Measurements from ENCODE around the gene TAB2. TPM values are rescaled to one million over a fixed set of nuclear protein-coding genes. Genes with fewer than 3 reads are reported as not detected.

TAB2 gene
- total and polyA plus RNA-seq, 2 experiments from 2014 or later = 19.8 to 59.2 TPM

DNA sequence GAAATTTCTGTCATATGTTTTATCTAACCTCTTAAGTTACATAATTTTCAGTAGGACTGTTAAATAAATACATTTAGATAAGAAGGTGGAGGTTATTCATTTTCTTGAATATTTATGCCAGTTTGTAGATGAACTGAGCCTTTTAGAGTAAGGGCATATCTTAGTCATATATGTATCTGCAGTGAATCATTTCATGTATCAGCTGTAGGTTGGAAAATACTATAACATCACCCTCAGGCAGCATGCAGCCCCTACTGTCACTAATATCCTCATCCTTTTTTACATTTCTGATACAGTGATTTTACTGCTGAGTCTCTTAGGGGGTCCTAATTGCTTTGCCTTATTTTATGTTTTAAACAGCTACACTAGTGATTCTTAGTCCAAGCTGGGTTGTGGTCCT lies 63.0 kb downstream of the TAB2 start (continued):
- TF ChIP-seq REST (IDR thresholded peaks at IDR 0.05; ENCODE audit: unreplicated experiment) (no peak), ZNF114 (CRISPR knock-in tag; IDR thresholded peaks at IDR 0.05) (no peak), NANOG (IDR thresholded peaks at IDR 0.05; ENCODE audit: borderline replicate concordance) (no peak), JUNB (IDR thresholded peaks at IDR 0.05; ENCODE audit: unreplicated experiment) (no peak), CREB1 (CRISPR knock-in tag; IDR thresholded peaks at IDR 0.05; ENCODE audit: low read depth) (no peak)

DNA sequence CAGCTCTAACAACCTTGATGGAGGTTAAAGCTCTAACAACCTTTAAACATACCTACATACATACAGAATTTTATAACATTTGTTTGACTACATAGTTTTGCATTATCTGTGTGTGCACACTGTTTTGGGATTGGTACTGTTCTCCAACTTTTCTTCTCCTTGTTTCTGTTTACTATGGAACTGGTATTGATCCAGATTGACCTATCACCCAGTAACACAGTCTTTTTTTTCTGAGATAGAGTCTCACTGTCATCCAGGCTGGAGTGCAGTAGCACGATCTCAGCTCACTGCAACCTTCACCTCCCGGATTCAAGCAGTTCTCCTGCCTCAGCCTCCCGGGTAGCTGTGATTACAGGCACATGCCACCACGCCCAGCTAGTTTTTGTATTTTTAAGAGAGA lies 65.9 kb downstream of the TAB2 start:
- Histone ChIP-seq H4K20me1 (replicated peaks; ENCODE audit: insufficient read depth) (peaks cover 13% of the 10 kb centered on the region; the same call in 1 of the 2 replicates), H3K4me2 (no peak overlapping the region), H3K4me3 (no peak overlapping the region), H3K27me3 (ENCODE audit: insufficient read depth) (no peaks in the 10 kb centered on the region), H3F3A (replicated peaks; ENCODE audit: low read depth) (no peaks in the 10 kb centered on the region), H3K4me1 (ENCODE audit: insufficient read depth) (no peaks in the 10 kb centered on the region), H3K36me3 (ENCODE audit: insufficient read depth) (peaks cover 13% of the 10 kb centered on the region; the same call in 1 of the 2 replicates), H3K9me2 (ENCODE audit: insufficient read depth) (no peaks in the 10 kb centered on the region), H3K79me2 (replicated peaks; ENCODE audit: insufficient read depth) (peaks cover 24% of the 10 kb centered on the region), H2AFZ (no peak overlapping the region), H3K27ac (ENCODE audit: low read depth) (no peak overlapping the region)
- DNase-seq (ENCODE audit: low spot score) (no peak), ATAC-seq (no peak)
- no peaks in the 10 kb centered on the region for H3K9me3 Mint-ChIP-seq
- H3K4me3 Mint-ChIP-seq = no peak overlapping the region
- H3K36me3 Mint-ChIP-seq (ENCODE audit: low read depth) = peaks cover 28% of the 10 kb centered on the region
- peaks cover 7% of the 10 kb centered on the region; the same call in 2 of the 3 replicates for H3K4me1 Mint-ChIP-seq
- no peaks in the 10 kb centered on the region for H3K27me3 Mint-ChIP-seq (ENCODE audit: insufficient read depth, low read depth, poor library complexity)
- H3K27ac Mint-ChIP-seq = no peak overlapping the region
- no peak for TF ChIP-seq NANOG (IDR thresholded peaks at IDR 0.05; ENCODE audit: borderline replicate concordance)
- TF ChIP-seq ETS1 (IDR thresholded peaks at IDR 0.05) = no peak
- TF ChIP-seq ZNF462 (CRISPR knock-in tag; IDR thresholded peaks at IDR 0.05) = no peak
- TF ChIP-seq CTCF (conservative IDR thresholded peaks at IDR 0.05; ENCODE audit: low read depth in 2 of 2) = no peak
- TF ChIP-seq POLR2AphosphoS5 (IDR thresholded peaks at IDR 0.05; ENCODE audit: low read depth) = no peak
- no peak for TF ChIP-seq STAT1 (IDR thresholded peaks at IDR 0.05; ENCODE audit: unreplicated experiment)
- TF ChIP-seq CREB1 (CRISPR knock-in tag; IDR thresholded peaks at IDR 0.05; ENCODE audit: low read depth) = no peak
- no peak for TF ChIP-seq EZH2phosphoT487 (IDR thresholded peaks at IDR 0.05; ENCODE audit: unreplicated experiment)
- TF ChIP-seq JUNB (IDR thresholded peaks at IDR 0.05; ENCODE audit: unreplicated experiment) = no peak
- TF ChIP-seq EZH2 (IDR thresholded peaks at IDR 0.05; ENCODE audit: low read depth, unreplicated experiment) = no peak
